Measurements from ENCODE around the gene USP10. TPM values are rescaled to one million over a fixed set of nuclear protein-coding genes. Genes with fewer than 3 reads are reported as not detected.

Gene USP10
- polyA plus RNA-seq, 1 experiment: 55.1 TPM

GRCh38 chr16:84678541-84678940, 21.3 kb upstream of the USP10 start:
- Histone ChIP-seq H3K36me3 (ENCODE audit: control insufficient read depth, insufficient read depth, low read length) (no peaks in the 10 kb centered on the region), H3K27me3 (ENCODE audit: control insufficient read depth, insufficient read depth, low read length) (peaks cover 1% of the 10 kb centered on the region), H3K4me3 (ENCODE audit: low read depth, low read length) (no peak overlapping the region)
- ChIA-PET CTCF (interaction anchor here (0.6 to 5.4 kb wide), 2 partner anchors 47 to 56 kb away, joined by 3 to 32 read pairs; no protein-coding TSS in a partner anchor), POLR2A (no interaction called here)
- DNase-seq (ENCODE audit: low read depth): no peak
- TF ChIP-seq, protein P1, sequence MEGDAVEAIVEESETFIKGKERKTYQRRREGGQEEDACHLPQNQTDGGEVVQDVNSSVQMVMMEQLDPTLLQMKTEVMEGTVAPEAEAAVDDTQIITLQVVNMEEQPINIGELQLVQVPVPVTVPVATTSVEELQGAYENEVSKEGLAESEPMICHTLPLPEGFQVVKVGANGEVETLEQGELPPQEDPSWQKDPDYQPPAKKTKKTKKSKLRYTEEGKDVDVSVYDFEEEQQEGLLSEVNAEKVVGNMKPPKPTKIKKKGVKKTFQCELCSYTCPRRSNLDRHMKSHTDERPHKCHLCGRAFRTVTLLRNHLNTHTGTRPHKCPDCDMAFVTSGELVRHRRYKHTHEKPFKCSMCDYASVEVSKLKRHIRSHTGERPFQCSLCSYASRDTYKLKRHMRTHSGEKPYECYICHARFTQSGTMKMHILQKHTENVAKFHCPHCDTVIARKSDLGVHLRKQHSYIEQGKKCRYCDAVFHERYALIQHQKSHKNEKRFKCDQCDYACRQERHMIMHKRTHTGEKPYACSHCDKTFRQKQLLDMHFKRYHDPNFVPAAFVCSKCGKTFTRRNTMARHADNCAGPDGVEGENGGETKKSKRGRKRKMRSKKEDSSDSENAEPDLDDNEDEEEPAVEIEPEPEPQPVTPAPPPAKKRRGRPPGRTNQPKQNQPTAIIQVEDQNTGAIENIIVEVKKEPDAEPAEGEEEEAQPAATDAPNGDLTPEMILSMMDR (IDR thresholded peaks at IDR 0.05; ENCODE audit: insufficient read depth, low read depth, low read length): no peak

- Histone ChIP-seq H3K27me3 (ENCODE audit: control insufficient read depth, insufficient read depth, low read length) (peaks cover 1% of the 10 kb centered on the region), H3K36me3 (ENCODE audit: control insufficient read depth, insufficient read depth, low read length) (no peaks in the 10 kb centered on the region), H3K4me3 (ENCODE audit: low read depth, low read length) (no peak overlapping the region)
- ChIA-PET POLR2A (no interaction called here), CTCF (interaction anchor here (0.7 to 5.4 kb wide), 4 partner anchors 8 to 1677 kb away, joined by 3 to 32 read pairs (median 10); no protein-coding TSS in a partner anchor)
- TF ChIP-seq, protein P1 (IDR thresholded peaks at IDR 0.05; ENCODE audit: insufficient read depth, low read depth, low read length): no peak
- DNase-seq (ENCODE audit: low read depth): no peak
Measured at GRCh38 chr16:84680165-84680842, 19.5 kb upstream of the USP10 start.

DNA sequence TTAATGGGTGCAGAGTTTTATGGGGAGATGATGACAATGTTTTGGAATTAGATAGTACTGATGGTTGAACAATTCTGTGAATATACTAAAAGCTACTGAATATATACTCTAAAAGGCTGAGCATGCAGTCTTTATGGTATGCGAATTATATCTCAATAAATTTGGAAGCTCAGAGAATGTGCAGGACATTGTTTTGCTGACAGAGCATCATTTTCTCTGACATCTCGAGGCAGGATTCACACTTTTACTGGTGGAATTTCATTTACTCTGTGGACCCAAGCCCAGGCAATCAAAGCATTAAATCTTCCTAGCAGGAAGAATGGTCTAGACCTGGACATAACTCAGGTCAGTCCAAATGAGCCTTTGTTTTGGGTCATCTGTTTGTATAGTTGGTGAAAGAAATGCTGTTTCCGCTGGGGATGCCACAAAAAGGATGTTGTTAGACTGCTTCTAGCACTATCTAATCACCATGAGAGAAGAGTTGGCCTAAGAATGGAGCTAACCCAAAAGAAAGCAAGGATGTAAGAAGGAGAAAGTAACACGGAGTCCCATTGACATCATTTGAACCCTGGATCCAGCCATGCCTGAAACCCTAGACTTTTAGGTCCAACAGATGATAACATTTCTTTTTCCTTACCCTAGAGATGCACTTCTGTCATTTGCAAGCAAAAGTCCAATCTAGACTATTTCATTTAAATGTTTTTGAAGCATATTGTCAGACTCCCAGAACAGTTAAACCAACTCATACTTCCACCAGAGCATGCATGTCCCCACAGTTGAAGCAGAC, 18.8 kb upstream of the USP10 start:
- Histone ChIP-seq H3K27me3 (ENCODE audit: control insufficient read depth, insufficient read depth, low read length) (peaks cover 1% of the 10 kb centered on the region), H3K36me3 (ENCODE audit: control insufficient read depth, insufficient read depth, low read length) (no peaks in the 10 kb centered on the region), H3K4me3 (ENCODE audit: low read depth, low read length) (no peak overlapping the region)
- ChIA-PET POLR2A (no interaction called here), CTCF (interaction anchor here (0.7 to 5.4 kb wide), 5 partner anchors 9 to 1676 kb away, joined by 3 to 32 read pairs (median 4); no protein-coding TSS in a partner anchor)
- DNase-seq (ENCODE audit: low read depth): no peak
- TF ChIP-seq, protein P1 (IDR thresholded peaks at IDR 0.05; ENCODE audit: insufficient read depth, low read depth, low read length): no peak

DNA sequence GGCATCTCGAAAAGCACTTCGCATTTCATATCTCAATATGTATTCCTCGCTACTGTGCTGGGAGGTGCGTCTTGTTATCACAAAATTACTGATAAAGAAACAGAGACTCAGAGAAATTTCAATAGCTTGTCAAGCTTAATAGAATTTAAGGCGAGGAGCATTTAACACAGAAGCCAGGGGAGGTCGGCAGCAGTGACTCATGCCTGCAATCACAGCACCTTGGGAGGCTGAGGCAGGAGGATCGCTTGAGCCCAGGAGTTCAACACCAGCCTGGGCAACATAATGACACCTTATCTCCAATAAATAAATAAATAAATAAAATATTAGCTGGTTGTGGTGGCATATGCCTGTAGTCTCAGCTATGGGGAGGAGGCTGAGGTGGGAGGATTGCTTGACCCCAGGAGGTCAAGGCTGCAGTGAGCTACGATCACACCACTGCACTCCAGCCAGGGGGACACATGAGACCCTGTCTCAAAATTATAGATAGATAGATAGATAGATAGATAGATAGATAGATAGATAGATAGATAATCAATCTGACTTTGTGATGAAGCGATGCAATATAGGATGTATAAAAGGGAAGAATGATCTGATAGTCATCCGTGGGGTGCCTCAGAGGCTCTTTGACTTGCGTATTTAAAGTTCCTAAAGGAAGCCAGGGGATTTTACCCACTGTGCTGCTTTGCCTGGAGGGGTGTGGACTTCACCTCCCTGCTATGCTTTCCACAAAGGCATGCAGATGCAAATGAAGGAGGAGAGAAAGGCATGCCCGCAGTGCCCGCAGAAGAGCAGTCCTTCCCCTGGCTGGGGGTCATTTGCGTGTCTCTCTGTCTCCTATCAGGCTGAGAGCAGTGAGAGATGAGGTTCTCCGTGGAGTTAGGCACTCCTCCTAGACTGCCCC, 15.9 kb upstream of the USP10 start:
- TF ChIP-seq, protein P1 (IDR thresholded peaks at IDR 0.05; ENCODE audit: insufficient read depth, low read depth, low read length): no peak
- ChIA-PET POLR2A (no interaction called here), CTCF (interaction anchor here (0.7 to 5.2 kb wide), 3 partner anchors 11 to 71 kb away, joined by 3 to 37 read pairs (median 9); no protein-coding TSS in a partner anchor)
- DNase-seq (ENCODE audit: low read depth): no peak
- H3K36me3 ChIP-seq (ENCODE audit: control insufficient read depth, insufficient read depth, low read length): no peaks in the 10 kb centered on the region
- no peak overlapping the region for H3K4me3 ChIP-seq (ENCODE audit: low read depth, low read length)
- H3K27me3 ChIP-seq (ENCODE audit: control insufficient read depth, insufficient read depth, low read length): peaks cover 1% of the 10 kb centered on the region
